Measurements from ENCODE around the gene STXBP5.
A peak's percentile ranks its signal among the peaks of the same experiment; 100 is the strongest.

GRCh38 chr6:147382945-147383554 lies 178.8 kb downstream of the STXBP5 start:
- TF ChIP-seq CTCF (IDR thresholded peaks at IDR 0.05), result peak in 5 of 6 experiments; percentile 16 to 48 (median 41)
- no peak for TF ChIP-seq POLR2A (IDR thresholded peaks at IDR 0.05)
